WTC11 (cell line): ENCODE measurements around the gene VWA3B. TPM values are rescaled to one million over a fixed set of nuclear protein-coding genes. Genes with fewer than 3 reads are reported as not detected.

Source experiments
- ATAC-seq: fragments of 200-7000 bp; cut with Tn5 transposase; 2 replicates; pipeline ENCODE4 v1.10.0; 2021; ENCODE audit warnings: mild to moderate bottlenecking, moderate library complexity
- CTCF ChIA-PET: fragments of 300-600 bp; sonication (Branson Sonifier 250); formaldehyde crosslinking; loops from one replicate; lab custom pipeline; 2021; ENCODE audit warnings: antibody characterized with exemption; lab: Charles Lee
- POLR2A ChIA-PET: fragments of 350-600 bp; sonication (Branson Sonifier 250); formaldehyde crosslinking; loops from one replicate; lab custom pipeline; 2021; ENCODE audit warnings: antibody characterized with exemption; lab: Charles Lee
- DNase-seq: peaks from one replicate; pipeline ENCODE4 v3.0.0; 2021; ENCODE audit warnings: low spot score
- H3K27ac Mint-ChIP-seq: 2 replicates; pipeline ENCODE4 v1.8.0; 2021; ENCODE audit warnings: mixed read lengths
- H3K27me3 Mint-ChIP-seq: 2 replicates; pipeline ENCODE4 v1.8.0; 2021; ENCODE audit warnings: low read depth, mild to moderate bottlenecking, moderate library complexity, mixed read lengths
- H3K36me3 Mint-ChIP-seq: 2 replicates; pipeline ENCODE4 v1.8.0; 2021; ENCODE audit warnings: mixed read lengths
- H3K4me1 Mint-ChIP-seq: 2 replicates; pipeline ENCODE4 v1.8.0; 2022; ENCODE audit warnings: mixed read lengths
- H3K4me3 Mint-ChIP-seq: 2 replicates; pipeline ENCODE4 v1.8.0; 2021; ENCODE audit warnings: mild to moderate bottlenecking, moderate library complexity, mixed read lengths
- H3K9me3 Mint-ChIP-seq: 2 replicates; pipeline ENCODE4 v1.8.0; 2021; ENCODE audit warnings: mixed read lengths
- AR ChIP-seq: fragments of 250-450 bp; sonication (Bioruptor Pico); IDR thresholded peaks from 2 replicates; pipeline ENCODE4 v1.9.0; 2021; ENCODE audit warnings: mild to moderate bottlenecking
- ATF2 ChIP-seq: sonication (generic); formaldehyde crosslinking; IDR thresholded peaks from 2 replicates; pipeline ENCODE4 v1.8.1; 2022; ENCODE audit warnings: low read depth, missing genetic modification reagents, borderline replicate concordance
- CBFB ChIP-seq: sonication (generic); formaldehyde crosslinking; IDR thresholded peaks from 2 replicates; pipeline ENCODE4 v1.8.1; 2022; ENCODE audit warnings: mild to moderate bottlenecking, low read depth, missing genetic modification reagents
- CDX4 ChIP-seq: fragments of 250-450 bp; sonication (Bioruptor Pico); IDR thresholded peaks from 2 replicates; pipeline ENCODE4 v1.9.0; 2021; ENCODE audit warnings: moderate library complexity, mild to moderate bottlenecking, inconsistent platforms, borderline replicate concordance
- ELF4 ChIP-seq: sonication (generic); formaldehyde crosslinking; IDR thresholded peaks from 2 replicates; pipeline ENCODE4 v1.8.1; 2022; ENCODE audit warnings: low read depth, mild to moderate bottlenecking, moderate library complexity, missing genetic modification reagents
- FOXJ3 ChIP-seq: sonication (generic); formaldehyde crosslinking; IDR thresholded peaks from 2 replicates; pipeline ENCODE4 v1.9.0; 2021; ENCODE audit warnings: missing genetic modification reagents, mild to moderate bottlenecking, borderline replicate concordance
- GTF2I ChIP-seq: fragments of 250-450 bp; sonication (Bioruptor Pico); conservative IDR thresholded peaks from 2 replicates; pipeline ENCODE4 v1.4.0; 2021; ENCODE audit warnings: mild to moderate bottlenecking
- JAZF1 ChIP-seq: fragments of 250-450 bp; sonication (Bioruptor Pico); IDR thresholded peaks from 2 replicates; pipeline ENCODE4 v1.9.0; 2021; ENCODE audit warnings: moderate library complexity, mild to moderate bottlenecking, inconsistent platforms
- MAX ChIP-seq: sonication (generic); formaldehyde crosslinking; IDR thresholded peaks from 2 replicates; pipeline ENCODE4 v1.8.0; 2022; ENCODE audit warnings: mild to moderate bottlenecking, missing genetic modification reagents
- MLX ChIP-seq: sonication (generic); formaldehyde crosslinking; IDR thresholded peaks from 2 replicates; pipeline ENCODE4 v1.8.1; 2023; ENCODE audit warnings: mild to moderate bottlenecking, missing genetic modification reagents, moderate library complexity
- NFYB ChIP-seq: sonication (generic); formaldehyde crosslinking; conservative IDR thresholded peaks from 2 replicates; pipeline ENCODE4 v1.8.0; 2022; ENCODE audit warnings: low read depth, missing genetic modification reagents
- NR3C1 ChIP-seq: sonication (generic); formaldehyde crosslinking; conservative IDR thresholded peaks from 2 replicates; pipeline ENCODE4 v1.8.1; 2023; ENCODE audit warnings: low read depth, mild to moderate bottlenecking, missing genetic modification reagents
- PRDM15 ChIP-seq: sonication (generic); formaldehyde crosslinking; IDR thresholded peaks from 2 replicates; pipeline ENCODE4 v1.8.0; 2022; ENCODE audit warnings: missing genetic modification reagents
- SP1 ChIP-seq: sonication (generic); formaldehyde crosslinking; conservative IDR thresholded peaks from 2 replicates; pipeline ENCODE4 v1.8.1; 2022; ENCODE audit warnings: missing genetic modification reagents
- ZNF219 ChIP-seq: sonication (generic); formaldehyde crosslinking; IDR thresholded peaks from 2 replicates; pipeline ENCODE4 v1.8.0; 2023; ENCODE audit warnings: missing genetic modification reagents, mild to moderate bottlenecking, borderline replicate concordance
- ZNF396 ChIP-seq: fragments of 250-450 bp; sonication (Bioruptor Pico); IDR thresholded peaks from 2 replicates; pipeline ENCODE4 v1.8.0; 2021; ENCODE audit warnings: mild to moderate bottlenecking, moderate library complexity, borderline replicate concordance
- total RNA-seq: library from RNA; stranded (reverse); gene quantifications from 3 replicates; pipeline ENCODE4 v1.2.3, GENCODE V29; 2021

Gene VWA3B
- total RNA-seq, 1 experiment from 2014 or later = not detected

- TF ChIP-seq ZNF396 (CRISPR knock-in tag) (no peak), NR3C1 (CRISPR knock-in tag) (no peak), MLX (CRISPR knock-in tag) (no peak), JAZF1 (no peak)
Observed at GRCh38 chr2:98332989-98333388, 246.0 kb downstream of the VWA3B start (continued).

- Mint-ChIP-seq H3K4me3 (peak overlapping the region; percentile 57), H3K4me1 (peaks cover 43% of the 10 kb centered on the region), H3K27me3 (peaks cover 62% of the 10 kb centered on the region), H3K9me3 (peaks cover 15% of the 10 kb centered on the region), H3K36me3 (peaks cover 5% of the 10 kb centered on the region; the same call in 1 of the 2 replicates), H3K27ac (no peak overlapping the region)
- no peak for DNase-seq
- POLR2A ChIA-PET = interaction anchor here (0.6 kb wide), 1 partner anchor 153 kb away, joined by 4 read pairs; no protein-coding TSS in a partner anchor
- CTCF ChIA-PET = interaction anchor here (1.1 to 1.7 kb wide), 2 partner anchors 51 to 65 kb away, joined by 3 to 4 read pairs; no protein-coding TSS in a partner anchor
- TF ChIP-seq PRDM15 (CRISPR knock-in tag) (no peak), MAX (CRISPR knock-in tag) (no peak), ZNF219 (CRISPR knock-in tag) (no peak), ATF2 (CRISPR knock-in tag) (no peak), GTF2I (CRISPR knock-in tag) (no peak), SP1 (CRISPR knock-in tag) (no peak), CBFB (CRISPR knock-in tag) (no peak), ELF4 (CRISPR knock-in tag) (no peak), CDX4 (CRISPR knock-in tag) (no peak), FOXJ3 (CRISPR knock-in tag) (no peak), NFYB (CRISPR knock-in tag) (no peak), AR (CRISPR knock-in tag) (no peak)
- ATAC-seq = no peak; the same call in 1 of the 2 replicates
Observed at GRCh38 chr2:98333922-98334321, 247.0 kb downstream of the VWA3B start.
